ENCODE measurements around the gene UBE3B.

Gene UBE3B

DNA sequence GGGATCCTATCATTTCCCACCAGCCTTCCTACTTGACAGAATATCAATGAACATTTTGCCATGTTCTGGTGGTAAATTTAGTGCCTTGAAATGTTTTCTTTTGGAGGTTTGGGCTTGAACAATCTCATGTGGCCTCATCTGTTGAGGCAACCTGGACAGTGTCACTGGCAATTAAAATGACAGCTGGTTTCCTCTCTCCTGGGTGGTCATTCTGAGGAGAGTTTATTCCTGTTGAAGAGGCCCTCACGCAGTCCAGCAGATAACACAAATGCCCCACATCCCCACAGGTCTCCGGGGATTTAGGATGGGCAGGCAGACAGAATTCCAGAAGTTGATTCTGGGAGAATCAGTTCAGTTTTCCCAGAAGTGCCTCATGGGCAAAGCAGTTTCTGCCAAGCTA lies 54.0 kb downstream of the UBE3B start:
- no peak for DNase-seq (ENCODE audit: low spot score)

DNA sequence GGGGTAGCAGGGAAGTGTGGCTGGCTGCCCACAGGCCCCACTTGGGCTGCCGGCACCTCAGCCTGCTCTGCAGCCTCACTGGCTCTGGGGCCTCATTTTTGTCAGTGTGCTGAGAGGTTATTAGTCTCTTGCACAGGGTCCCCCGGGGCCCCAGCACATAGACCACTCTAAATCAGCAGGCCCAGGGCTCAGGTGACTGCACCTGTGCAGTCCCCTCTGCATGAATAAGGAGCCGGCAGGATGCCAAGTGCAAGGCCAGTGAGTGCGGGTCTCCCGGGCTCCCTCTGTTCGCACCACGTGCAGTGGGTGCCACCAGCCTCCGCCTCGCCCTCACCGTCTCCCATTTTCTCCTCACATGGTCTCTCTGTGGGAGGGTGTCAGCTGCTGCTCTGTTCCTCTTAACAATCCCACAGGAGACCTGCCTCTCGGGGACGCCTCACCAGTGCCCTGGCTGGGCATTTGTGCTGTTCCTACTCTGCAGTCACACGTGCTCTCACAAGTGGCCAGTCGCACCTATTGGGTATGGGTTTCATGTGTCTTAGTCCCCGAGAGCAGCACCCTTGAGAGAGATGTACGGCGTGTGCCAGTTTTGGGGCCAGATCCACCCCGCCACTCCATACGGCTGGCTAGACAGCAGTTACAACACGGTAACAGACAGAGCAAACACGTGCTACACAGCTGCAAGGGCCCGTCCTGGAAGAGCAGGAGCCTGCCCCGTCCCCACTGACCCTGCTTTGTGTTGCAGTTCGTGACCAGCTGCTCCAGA lies 55.5 kb downstream of the UBE3B start:
- DNase-seq (ENCODE audit: low spot score) = no peak

DNA sequence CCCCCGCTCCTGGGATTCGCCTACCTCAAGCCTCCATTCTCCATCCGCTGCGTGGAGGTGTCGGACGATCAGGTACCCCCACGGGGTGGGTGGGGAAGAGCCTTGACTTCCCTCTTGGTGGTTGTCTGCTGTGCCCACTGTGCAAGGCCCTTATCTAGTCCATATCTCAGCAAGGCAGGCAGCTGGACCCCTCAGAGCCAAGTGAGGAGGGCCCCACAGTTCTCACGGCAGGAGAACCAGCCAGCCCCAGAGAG lies 56.0 kb downstream of the UBE3B start:
- no peak for DNase-seq (ENCODE audit: low spot score)

DNA sequence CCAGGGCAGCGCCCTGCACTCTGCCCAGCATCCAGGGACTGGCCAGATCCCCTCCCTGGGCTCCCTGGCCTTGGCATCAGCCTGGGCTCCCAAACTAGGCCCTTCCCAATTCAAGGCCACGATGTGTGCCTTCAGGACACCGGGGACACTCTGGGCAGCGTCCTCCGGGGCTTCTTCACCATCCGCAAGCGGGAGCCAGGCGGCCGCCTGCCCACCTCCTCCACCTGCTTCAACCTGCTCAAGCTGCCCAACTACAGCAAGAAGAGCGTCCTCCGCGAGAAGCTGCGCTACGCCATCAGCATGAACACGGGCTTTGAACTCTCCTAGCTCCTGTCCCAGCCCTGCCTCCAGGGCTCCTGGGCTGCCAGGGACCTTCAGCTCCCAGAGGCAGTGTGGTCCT lies 57.0 kb downstream of the UBE3B start:
- no peak for DNase-seq (ENCODE audit: low spot score)

DNA sequence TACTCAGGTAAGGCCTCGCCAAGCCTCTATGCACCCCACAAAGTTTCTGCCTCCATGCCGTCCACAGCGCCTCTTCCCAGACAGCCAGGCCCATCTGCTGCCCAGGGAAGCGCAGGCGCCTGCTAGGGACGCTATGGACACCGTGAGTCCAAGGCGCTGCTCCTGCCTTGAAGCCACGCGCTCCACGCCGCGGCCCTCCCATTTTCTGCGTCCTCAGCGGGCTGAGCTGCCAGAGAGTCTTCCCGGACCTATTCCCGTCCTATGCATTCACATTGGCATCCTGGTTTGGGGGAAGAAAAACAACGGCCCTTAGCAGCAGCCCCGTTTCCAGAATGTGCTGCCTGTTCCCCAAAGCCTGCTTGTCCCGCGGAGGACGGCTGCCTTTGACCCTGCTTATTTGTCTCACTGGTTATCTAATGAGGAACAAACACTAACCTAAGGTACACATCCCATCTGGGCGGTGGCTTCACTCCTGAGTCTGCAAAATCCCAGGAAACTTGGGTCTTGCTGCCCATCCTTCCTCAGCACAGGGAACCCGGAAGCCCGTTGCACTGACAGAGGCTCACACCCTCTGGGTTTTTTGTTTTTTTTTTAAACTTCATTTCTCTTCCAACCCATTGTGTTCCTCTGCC lies 57.9 kb downstream of the UBE3B start:
- DNase-seq (ENCODE audit: low spot score) = no peak

DNA sequence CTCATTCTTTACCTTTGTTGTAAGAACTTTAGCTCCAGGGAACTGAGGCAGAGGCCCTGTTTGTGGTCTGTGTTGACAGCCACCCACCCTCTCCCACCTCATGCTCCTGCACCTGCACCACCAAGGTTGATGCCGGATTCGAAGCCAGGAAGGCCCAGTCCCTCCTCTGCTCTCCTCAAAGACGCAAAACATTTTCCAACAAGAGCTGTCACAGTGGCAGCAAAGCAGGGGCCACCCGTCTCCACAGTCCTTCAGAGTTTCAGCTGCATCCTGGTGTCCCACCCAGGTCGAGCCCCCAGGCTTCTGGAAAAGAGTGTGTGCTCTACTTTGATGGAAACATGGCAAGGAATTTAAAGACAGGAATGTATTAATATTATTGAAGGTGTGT lies 58.4 kb downstream of the UBE3B start:
- no peak for DNase-seq (ENCODE audit: low spot score)

DNA sequence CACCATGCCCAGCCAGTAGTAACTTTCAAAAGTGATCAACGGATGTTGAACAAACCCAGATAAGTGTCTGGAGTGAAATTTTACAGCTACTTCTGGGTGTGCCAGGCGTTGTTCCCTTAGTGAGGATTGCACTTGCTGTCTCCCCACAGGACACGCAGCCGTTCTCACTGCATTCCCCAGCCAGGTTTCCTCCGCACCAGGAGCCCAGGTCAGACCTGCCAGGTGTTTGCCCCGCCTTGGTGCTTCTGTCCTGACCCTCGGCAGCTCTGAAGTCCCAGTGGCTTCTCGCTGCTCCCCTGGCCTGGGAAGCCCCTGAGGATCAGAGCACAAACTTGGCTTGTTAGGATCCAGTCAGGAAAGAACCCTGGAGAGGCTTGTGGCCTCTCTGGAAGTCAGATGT lies 59.7 kb downstream of the UBE3B start:
- no peak for DNase-seq (ENCODE audit: low spot score)

DNA sequence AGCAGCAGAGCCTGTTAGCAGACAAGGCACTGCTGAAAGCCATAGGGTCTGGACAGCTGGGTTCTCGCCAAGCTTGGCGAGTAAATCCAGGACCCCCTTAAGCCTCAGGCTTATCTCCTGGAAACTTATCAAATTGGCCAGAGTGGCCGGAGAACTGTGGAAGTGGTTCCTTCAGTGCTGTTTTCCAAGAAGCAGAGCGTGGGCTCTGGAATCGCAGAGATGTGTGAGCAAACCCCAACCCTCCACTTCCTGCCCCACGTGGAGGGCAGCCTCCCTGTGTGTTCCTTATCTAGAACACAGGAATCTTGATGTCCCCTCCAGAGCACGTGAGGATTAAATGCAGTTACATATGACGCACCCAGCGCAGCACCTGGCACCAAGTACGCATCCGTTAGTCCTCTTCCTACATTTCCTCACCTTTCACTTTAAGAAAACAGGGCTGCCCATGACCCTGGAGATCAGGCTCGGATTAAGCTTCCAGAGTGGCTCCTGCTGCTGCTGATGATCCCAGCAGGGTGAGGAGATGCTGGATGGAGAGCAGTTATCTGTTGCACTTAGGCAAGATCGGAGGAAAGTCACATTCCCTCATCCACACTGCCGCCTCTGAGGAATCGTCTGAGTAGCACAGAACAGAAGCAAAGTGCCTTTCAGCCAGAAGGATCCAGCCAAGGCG lies 60.9 kb downstream of the UBE3B start:
- DNase-seq (ENCODE audit: low spot score) = no peak

DNA sequence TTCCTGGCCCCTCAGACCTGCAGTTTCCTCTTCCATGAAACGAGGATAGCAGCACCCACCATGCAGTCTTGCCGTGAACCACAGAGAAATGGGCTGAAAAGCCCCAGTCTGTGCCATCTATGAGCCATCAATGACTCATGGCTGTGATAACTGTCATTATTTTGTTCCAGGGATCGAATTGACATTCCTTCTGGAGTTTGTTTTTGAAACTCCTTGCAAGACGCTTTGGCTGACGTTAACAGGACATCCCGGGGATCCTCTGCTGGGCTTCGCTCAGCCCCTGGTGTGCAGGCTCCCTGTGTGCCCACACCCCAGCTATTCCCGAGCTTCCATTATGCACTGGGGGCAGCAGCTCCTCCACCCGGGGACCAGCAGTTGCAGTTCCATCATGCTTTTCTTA lies 62.1 kb downstream of the UBE3B start:
- no peak for DNase-seq (ENCODE audit: low spot score)

DNA sequence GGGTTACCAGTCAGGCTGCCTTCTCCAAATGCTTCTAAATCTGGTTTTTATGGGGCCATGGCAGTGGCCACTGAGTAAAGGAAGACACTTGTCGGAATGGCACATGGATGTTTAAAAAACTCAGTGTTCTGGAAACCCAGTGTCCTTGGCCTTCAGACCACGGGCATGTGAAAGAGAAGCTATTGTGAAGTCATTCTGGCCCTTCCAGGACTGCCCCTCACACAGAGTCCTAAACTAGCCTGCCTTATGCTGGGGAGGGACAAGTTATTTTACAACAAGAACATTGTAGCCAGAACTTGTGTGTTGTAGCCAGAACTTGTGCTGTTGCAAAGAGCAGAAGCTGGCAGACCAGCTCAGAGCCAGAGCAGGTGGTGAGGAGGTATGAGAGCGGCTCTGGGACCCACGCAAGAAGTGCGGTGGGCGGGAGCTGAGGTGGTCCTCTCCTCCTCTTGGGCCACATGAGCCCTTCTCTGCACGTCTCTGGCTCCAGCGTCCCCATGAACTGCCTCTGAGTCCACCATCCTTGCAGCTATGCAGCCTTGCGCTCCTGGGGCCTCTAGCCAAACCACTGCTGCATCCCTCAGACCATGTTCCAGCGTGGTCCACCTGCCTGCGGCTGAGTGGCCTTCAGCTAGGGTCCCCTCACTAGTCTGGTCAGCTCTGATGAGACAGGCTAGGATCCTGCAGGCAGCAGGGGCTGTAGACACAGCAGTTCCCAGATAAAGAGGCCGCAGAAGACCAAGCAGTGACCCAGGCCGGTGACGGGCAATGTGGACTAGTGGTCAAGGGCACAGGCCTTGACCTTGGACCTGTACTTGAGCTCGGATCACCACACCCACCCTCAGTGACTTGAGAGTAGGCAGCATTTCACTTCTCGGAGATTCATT lies 63.3 kb downstream of the UBE3B start:
- no peak for DNase-seq (ENCODE audit: low spot score)

DNA sequence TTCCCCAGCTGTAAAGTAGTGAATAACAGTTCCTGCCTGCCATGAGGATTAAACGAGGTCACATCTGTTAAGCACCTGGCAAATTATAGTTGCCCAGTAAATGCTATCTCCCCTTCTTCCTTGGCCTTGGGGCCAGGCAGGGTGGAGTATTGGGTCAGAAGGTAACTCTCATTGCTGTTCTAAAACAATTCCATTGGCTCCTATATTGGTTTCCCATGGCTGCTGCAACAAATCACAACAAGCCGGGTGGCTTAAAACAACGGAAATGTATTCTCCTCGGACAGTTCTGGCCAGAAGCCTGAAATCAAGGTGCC lies 63.9 kb downstream of the UBE3B start:
- DNase-seq (ENCODE audit: low spot score) = no peak

DNA sequence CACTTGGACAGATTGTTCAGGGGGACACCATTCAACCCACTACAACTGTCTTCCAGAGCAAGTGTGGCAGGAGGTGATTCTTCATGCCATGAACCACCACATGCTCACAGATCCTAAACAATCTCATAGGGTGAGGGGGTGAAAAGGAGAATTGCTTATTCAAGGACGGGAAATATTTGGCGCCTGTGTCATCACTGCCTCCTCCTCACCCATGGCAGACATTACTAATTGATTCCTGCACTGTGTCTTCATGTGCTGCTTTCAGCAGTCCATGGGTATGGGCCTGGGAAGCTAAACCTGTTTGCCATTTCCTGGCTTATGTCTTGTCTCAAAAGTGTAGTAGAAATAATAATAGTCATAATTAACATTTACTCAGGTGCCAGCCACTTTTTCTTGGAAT lies 64.6 kb downstream of the UBE3B start:
- DNase-seq (ENCODE audit: low spot score) = no peak

DNA sequence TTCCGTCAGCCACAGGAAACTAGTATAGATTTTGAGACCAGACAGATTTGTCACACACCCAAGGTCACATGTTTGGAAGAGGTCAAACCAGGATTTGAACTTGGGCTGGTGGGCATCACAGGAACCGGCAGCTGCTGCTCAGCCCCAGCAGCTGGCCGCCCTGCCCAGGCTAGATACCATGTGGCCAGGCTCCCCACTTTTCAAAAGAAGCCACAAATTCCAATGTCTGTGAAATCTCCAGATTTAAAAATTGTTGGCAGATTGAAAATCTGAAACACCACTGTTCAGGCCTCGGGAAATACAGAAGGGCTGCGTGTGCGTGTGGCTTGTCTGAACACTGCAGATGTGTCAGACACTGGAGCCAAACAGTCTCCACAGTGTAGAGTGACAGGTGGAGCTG lies 65.4 kb downstream of the UBE3B start:
- DNase-seq (ENCODE audit: low spot score) = no peak

DNA sequence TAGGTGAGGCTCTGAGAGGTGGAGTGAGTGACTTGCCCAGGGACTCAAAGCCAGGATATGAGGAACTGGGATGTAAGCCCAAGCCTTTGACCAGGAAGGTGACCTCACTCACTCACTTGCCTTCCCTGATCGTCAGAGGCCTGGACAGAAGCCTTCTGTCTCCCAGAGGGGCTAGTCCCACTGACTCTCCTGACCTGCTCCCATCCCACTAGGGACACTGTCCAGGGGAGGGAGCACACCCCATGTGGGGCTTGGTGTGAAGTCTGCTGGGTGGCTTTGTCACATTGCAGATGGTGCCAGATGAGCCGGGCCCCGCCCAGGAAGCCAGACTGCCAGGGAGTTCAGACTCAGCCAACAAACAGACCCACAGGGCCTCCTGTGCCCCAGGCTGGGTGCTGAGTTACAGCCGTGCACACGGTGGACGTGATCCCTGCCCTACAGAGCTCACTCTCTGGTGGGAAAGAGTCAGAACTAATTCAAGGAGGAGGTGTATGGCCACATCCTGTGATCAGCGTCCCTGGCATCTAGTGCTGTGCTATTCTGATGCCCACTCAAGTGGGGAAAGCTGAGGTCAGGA lies 67.6 kb downstream of the UBE3B start:
- DNase-seq (ENCODE audit: low spot score) = no peak

DNA sequence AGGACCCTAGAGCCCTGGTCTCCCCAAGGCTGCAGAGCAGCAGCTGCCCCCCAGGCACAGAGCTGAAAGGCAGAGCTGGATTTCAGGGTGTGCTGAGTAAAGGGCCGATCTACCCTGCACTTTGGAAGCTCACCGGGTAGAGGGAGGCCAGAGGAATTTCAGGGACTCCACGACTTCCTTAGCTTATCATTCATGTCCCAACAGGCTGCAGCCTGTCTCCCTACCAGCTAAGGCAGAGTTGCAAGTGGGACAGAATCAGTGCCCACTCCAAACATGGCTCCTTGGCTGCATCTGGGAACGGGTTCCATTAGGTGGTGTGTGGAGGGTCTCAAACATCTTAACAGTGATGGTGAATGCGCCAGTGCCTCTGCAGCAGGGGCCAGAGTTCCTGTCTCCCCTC lies 68.4 kb downstream of the UBE3B start:
- no peak for DNase-seq (ENCODE audit: low spot score)

DNA sequence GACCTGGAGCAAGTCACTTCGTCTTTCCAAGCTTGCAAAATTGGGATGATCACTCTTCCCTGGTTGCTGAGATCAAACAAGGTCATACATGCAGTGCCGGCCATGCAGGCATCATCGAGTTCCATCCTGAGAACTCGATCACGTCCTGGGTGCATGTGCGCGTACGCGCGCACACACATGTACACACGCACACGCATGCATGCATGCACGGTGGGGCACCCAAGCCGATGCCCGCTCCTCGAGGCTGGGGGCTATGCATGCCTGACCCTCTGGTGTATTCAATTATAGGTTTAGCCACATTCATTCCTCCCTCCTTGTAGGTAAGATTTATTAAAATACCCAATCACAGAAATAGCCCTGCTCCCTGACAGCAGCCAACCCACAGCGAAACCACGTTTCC lies 69.9 kb downstream of the UBE3B start:
- DNase-seq (ENCODE audit: low spot score) = no peak

DNA sequence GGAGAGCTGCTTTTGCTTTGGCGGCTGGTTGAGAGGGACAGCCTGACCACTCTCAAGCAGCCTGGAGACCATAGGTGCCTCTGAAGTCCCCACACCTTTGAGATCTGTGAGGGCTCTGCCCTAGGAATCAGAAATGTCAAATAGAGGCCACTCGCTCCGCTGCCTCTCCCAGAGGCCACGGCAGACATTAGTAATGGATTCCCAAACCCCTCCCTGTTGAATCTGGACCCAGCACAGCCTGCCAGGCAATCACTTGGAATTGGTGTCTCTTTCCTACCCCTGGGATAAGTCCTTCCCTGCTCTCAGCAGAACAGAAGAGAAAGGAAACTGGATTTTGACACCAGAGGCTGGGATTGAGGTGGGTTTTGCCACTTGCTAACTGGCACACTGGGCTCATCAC lies 70.8 kb downstream of the UBE3B start:
- DNase-seq (ENCODE audit: low spot score) = no peak

DNA sequence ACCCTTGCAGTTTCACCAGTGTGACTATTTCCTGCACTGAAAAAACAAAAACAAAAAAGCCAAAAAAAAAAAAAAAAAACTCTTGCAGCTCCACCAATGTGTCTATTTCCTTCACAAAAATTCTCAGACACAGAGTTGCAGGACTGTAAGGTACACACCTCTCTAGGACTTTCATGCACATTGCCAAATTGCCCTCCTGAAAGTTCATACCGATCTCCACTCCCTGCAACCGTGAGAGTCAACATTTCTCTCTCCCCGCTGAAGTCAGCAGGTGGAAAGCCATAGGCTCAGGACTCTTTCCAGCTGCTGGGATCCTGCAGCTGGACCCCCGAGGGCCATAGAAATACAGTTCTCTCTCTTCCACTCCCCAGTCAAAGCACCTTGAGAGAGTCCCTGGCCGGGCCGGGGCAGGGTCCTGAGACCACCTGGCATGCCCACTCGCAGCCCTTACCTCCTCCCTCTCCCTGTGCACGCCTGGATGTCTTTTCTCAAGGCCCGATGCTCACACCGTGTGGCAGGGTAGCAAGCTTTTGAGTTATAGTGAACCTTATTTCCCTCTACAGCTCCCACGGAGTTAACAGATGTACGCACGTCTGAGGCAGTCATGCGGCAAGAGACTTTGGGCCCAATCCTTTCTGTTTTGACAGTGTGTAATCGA lies 72.3 kb downstream of the UBE3B start:
- DNase-seq (ENCODE audit: low spot score) = no peak

DNA sequence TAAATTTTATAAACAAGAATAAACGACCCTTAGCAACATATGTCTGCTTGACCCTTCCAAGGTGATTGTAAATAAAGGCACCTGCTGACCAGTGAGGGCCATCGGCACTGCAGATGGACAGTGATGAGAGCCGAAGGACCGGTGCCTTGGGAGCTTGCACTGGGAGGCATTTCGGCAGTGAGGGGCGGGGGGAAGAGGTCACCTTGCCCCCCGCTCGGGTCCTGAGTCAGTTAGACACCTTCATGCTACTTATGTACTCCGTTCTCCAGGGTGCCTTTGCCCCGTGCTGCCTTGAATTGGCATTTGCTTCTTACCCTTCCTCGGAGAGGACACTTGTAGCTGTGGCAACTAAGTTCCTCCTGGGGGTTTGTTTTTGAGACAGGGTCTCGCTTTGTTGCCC lies 72.8 kb downstream of the UBE3B start:
- DNase-seq (ENCODE audit: low spot score) = no peak

DNA sequence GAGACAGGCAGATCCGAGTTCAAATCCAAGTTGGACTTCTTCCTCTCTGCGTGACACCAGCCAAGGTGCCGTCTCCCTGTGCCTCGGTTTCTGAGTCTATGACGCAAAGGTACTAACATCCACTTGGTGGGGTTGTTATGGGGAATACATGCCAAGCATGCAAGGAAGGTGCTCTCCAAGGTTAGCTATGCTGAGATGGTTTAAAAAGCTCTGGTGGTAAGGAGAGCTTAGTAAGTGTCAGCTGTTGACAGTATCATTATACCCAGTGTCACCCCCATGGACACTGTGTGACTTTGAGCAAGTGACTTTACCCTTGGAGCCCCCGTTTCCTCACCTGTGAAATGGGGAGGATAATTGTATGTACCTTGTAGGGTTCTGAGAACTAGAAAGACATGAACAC lies 73.7 kb downstream of the UBE3B start:
- DNase-seq (ENCODE audit: low spot score) = no peak

DNA sequence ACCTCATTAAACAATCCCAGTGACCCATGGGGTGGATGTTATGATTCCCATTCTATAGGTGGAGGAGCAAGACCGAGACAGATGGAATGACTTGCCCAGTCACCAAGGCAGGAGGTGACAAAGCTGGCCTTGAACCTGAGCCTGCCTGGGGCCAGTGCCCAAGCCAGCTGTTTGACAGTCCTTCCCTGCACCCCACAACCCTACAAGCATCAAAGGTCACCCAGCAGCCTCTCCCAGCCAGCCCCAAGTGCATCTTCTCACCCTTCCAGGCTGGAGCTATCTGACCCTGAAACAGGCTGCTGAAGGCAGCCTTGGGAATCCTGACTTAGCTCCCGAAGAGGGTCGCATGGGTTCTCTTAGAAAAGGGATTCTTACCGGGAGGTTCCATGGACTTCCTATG lies 75.5 kb downstream of the UBE3B start:
- no peak for DNase-seq (ENCODE audit: low spot score)

DNA sequence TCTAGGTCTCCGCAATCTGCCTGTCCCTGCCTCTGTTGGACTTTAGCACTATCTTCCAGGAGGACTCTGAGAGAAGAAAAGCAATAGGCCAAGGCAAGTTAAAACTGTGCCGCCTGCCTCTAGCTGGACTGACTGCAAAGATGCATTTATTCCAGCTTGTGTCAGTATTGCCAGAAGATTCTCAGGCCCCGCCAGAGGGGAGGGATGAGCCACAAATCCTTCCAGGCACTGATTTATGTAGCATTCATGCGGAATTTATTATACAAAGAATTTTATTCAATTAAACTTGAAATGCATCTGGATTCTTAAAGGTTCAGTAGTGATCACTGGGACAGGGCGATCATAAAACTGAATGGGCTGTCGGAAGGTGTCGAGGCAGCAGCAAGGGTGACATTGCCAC lies 76.0 kb downstream of the UBE3B start:
- DNase-seq (ENCODE audit: low spot score) = no peak
